GM12878 (cell line): ENCODE data around the gene TNFSF9. TPM values are rescaled to one million over a fixed set of nuclear protein-coding genes. Genes with fewer than 3 reads are reported as not detected.

Source experiments
- ATAC-seq: fragments of 200-7000 bp; cut with Tn5 transposase; 3 replicates; pipeline ENCODE4 v1.9.1; 2020; ENCODE audit warnings: mild to moderate bottlenecking, moderate library complexity
- BruUV-seq: library from RNA; stranded (reverse); fragments of 400-500 nt; replicated peaks from 2 replicates; lab custom pipeline; 2021; lab: Mats Ljungman, UMichigan
- CTCF ChIA-PET: fragments of 300-600 bp; sonication (Branson Sonifier 250); formaldehyde crosslinking; extraction: SDS; loops from one replicate; lab custom pipeline; 2021; ENCODE audit warnings: inconsistent platforms; lab: Yijun Ruan, JAX
- POLR2A ChIA-PET: fragments of 350-600 bp; formaldehyde crosslinking; extraction: SDS; loops from one replicate; lab custom pipeline; 2021; ENCODE audit warnings: inconsistent platforms; lab: Charles Lee
- RAD21 ChIA-PET: fragments of 300-600 bp; sonication (Branson Sonifier 250); formaldehyde crosslinking; loops from one replicate; lab custom pipeline; 2023; ENCODE audit warnings: antibody characterized with exemption; ENCODE audit not compliant: unreplicated experiment; lab: Charles Lee
- SMC1A ChIA-PET: fragments of 300-600 bp; sonication (Branson Sonifier 250); formaldehyde crosslinking; loops from one replicate; lab custom pipeline; 2023; ENCODE audit not compliant: unreplicated experiment, uncharacterized antibody; lab: Charles Lee
- DNase-seq: peaks from one replicate; pipeline ENCODE4 v3.0.0-alpha.2; 2011; ENCODE audit warnings: low read depth, low spot score
- FAIRE-seq: peaks from 3 replicates; lab custom pipeline; 2011; peaks lifted over from hg19 to GRCh38; lab: Jason Lieb, UNC
- H2AFZ ChIP-seq: 2 replicates; pipeline ENCODE4 v1.6.0; 2011; ENCODE audit warnings: low read depth, low read length, control low read depth; ENCODE audit not compliant: control insufficient read depth
- H3K27ac ChIP-seq: 2 replicates; pipeline ENCODE4 v1.5.1; 2011; ENCODE audit warnings: control low read depth; ENCODE audit not compliant: control insufficient read depth, insufficient read depth
- H3K27me3 ChIP-seq, 2 experiments: replicated peaks in 1 of 2; 2 replicates each; pipeline versions ENCODE4 v1.6.0 to v1.6.1; 2011; ENCODE audit warnings: low read length in 1 of 2; ENCODE audit not compliant: control insufficient read depth in 2 of 2, insufficient read depth in 2 of 2
- H3K36me3 ChIP-seq, 2 experiments: 2 replicates each; pipeline ENCODE4 v1.5.1; 2011; ENCODE audit warnings: low read length in 1 of 2; ENCODE audit not compliant: control insufficient read depth in 2 of 2, insufficient read depth in 2 of 2
- H3K4me1 ChIP-seq: 2 replicates; pipeline ENCODE4 v1.6.1; 2011; ENCODE audit warnings: mild to moderate bottlenecking, low read length, moderate library complexity, mixed read lengths; ENCODE audit not compliant: control insufficient read depth, insufficient read depth
- H3K4me2 ChIP-seq: 2 replicates; pipeline ENCODE4 v1.6.0; 2011; ENCODE audit warnings: control low read depth; ENCODE audit not compliant: control insufficient read depth, insufficient read depth
- H3K4me3 ChIP-seq: fragments of 200-600 bp; sonication (generic); 2 replicates; pipeline ENCODE4 v1.5.1; 2016
- H3K79me2 ChIP-seq: 2 replicates; pipeline ENCODE4 v1.6.0; 2011; ENCODE audit warnings: low read length; ENCODE audit not compliant: control insufficient read depth, insufficient read depth
- H3K9ac ChIP-seq: 2 replicates; pipeline ENCODE4 v1.8.0; 2011; ENCODE audit warnings: low read length, control low read depth, mixed read lengths; ENCODE audit not compliant: control insufficient read depth, insufficient read depth
- H3K9me3 ChIP-seq: replicated peaks from 3 replicates; pipeline ENCODE4 v1.5.1; 2011; ENCODE audit warnings: mild to moderate bottlenecking, low read length; ENCODE audit not compliant: control insufficient read depth, insufficient read depth
- H4K20me1 ChIP-seq: 2 replicates; pipeline ENCODE4 v1.6.0; 2011; ENCODE audit not compliant: control insufficient read depth, insufficient read depth
- ETV6 ChIP-seq, 2 experiments: fragments of 450-650 bp in 1 of 2; IDR thresholded peaks in 1 of 2; conservative IDR thresholded peaks in 1 of 2; 2 replicates each; pipeline ENCODE4 v1.6.1; 2014; ENCODE audit warnings: antibody characterized with exemption in 1 of 2, borderline replicate concordance in 1 of 2, low read depth in 1 of 2, mild to moderate bottlenecking in 1 of 2, moderate library complexity in 1 of 2
- LARP7 ChIP-seq: fragments of 450-650 bp; IDR thresholded peaks from 2 replicates; pipeline ENCODE4 v1.6.1; 2017; ENCODE audit warnings: mild to moderate bottlenecking
- MXI1 ChIP-seq: fragments of 150-350 bp; IDR thresholded peaks from 2 replicates; pipeline ENCODE4 v1.6.1; 2011; ENCODE audit warnings: low read depth, mild to moderate bottlenecking, inconsistent platforms, low read length, improper control_type of control experiment
- SREBF1 ChIP-seq: IDR thresholded peaks from 2 replicates; pipeline ENCODE4 v1.6.1; 2012; ENCODE audit warnings: mild to moderate bottlenecking, low read length
- SRF ChIP-seq, 2 experiments: IDR thresholded peaks; 2 replicates each; pipeline ENCODE4 v1.6.1; 2011; ENCODE audit warnings: low read depth in 2 of 2, low read length in 2 of 2, mild to moderate bottlenecking in 1 of 2, moderate library complexity in 1 of 2
- ZNF217 ChIP-seq: fragments of 450-650 bp; IDR thresholded peaks from 2 replicates; pipeline ENCODE4 v1.6.1; 2017; ENCODE audit warnings: antibody characterized with exemption, mild to moderate bottlenecking
- WGBS: methylation state at CpG from one replicate; pipeline ENCODE4 v1.1.6; 2016; ENCODE audit warnings: low lambda C conversion rate; ENCODE audit not compliant: insufficient replicate concordance, insufficient coverage; ENCODE audit errors: missing lambda C conversion rate; 5-methylcytosine and 5-hydroxymethylcytosine counted together
- in situ Hi-C: fragments of 300-500 bp; cut with MboI; formaldehyde crosslinking; loops from 9 replicates; pipeline ENCODE4 v1.14.3; 2018; ENCODE audit warnings: mixed read lengths
- intact Hi-C: fragments of 100-400 bp; cut with micrococcal nuclease; formaldehyde crosslinking; loops from one replicate; pipeline ENCODE4 v1.14.2; 2022; ENCODE audit not compliant: unreplicated experiment
- polyA plus RNA-seq, 11 experiments: library from polyadenylated mRNA; depleted of rRNA in 4 of 11; unstranded in 6 of 11; stranded (reverse) in 5 of 11; fragments of >200 nt; fragmentation: Nextera tagmentation in 4 of 11; fragmentation: Illumina TruSeq in 1 of 11; extraction: Ambion mirVana in 4 of 11; extraction: Trizol in 1 of 11; gene quantifications; 1 replicate in 1 of 11; 2 replicates in 10 of 11; pipeline versions ENCODE4 v1.2.1 to v1.2.3, GENCODE V29; 2011 to 2016; ENCODE audit warnings: inconsistent platforms in 2 of 11, missing spikeins in 2 of 11, low read depth in 1 of 11
- total RNA-seq, 4 experiments: library from RNA; depleted of rRNA in 3 of 4; stranded (reverse); fragments of >200 nt in 3 of 4; fragmentation: Illumina TruSeq in 1 of 4; extraction: Trizol in 1 of 4; gene quantifications; 2 replicates each; pipeline versions ENCODE4 v1.2.1 to v1.2.3, GENCODE V29; 2013 to 2021
- TF ChIP-seq, protein P1 (sequence below): fragments of 450-650 bp; conservative IDR thresholded peaks from 2 replicates; pipeline ENCODE4 v1.6.1; 2017; ENCODE audit warnings: mild to moderate bottlenecking, moderate library complexity
- TF ChIP-seq, protein P2 (sequence below): IDR thresholded peaks from 2 replicates; pipeline ENCODE4 v1.6.1; 2012; ENCODE audit warnings: improper control_type of control experiment, low read depth, low read length; ENCODE audit not compliant: insufficient replicate concordance
- TF ChIP-seq, protein P3 (sequence below): fragments of 150-350 bp; IDR thresholded peaks from 2 replicates; pipeline ENCODE4 v1.6.1; 2016; ENCODE audit warnings: low read depth, low read length
- TF ChIP-seq, protein P4 (sequence below), 3 experiments: IDR thresholded peaks in 2 of 3; conservative IDR thresholded peaks in 1 of 3; 2 replicates each; pipeline ENCODE4 v1.5.1; 2011; ENCODE audit warnings: low read depth in 3 of 3, low read length in 3 of 3, mild to moderate bottlenecking in 3 of 3, control low read depth in 2 of 3, moderate library complexity in 2 of 3, inconsistent platforms in 1 of 3, mixed read lengths in 1 of 3; ENCODE audit not compliant: control insufficient read depth in 2 of 3, insufficient read depth in 1 of 3; ENCODE audit errors: extremely low read depth in 1 of 3

Gene TNFSF9
- total and polyA plus RNA-seq, 10 of the 15 experiments (the other 5 are each of a cell fraction or from before 2014, with no cell fraction given): 6.2 to 75.3 (median 22.1) TPM

DNA sequence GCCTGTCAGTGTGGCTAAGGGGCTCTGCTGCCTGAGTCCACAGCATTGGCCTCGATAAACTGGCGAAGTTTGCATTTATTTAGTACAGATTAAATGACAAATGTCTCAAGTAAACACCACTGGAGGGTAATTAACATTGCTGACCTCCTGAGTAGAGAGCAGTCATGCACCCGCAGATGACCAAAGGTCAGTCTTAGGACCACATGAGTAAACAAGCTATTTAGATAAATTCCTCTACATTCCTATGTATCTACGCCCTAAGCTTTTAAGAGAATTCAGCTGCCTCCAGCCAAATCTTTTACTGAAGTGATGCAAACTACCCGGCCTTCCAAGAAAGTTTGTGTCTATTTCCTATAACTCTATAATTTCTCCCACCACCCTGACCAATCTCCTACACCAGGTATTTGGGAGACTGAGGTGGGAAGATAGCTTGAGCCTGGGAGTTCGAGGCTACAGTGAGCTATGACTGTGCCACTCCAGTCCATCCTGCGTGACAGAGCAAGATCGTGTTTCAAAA, 37.2 kb downstream of the TNFSF9 start:
- CTCF ChIA-PET: no interaction called here
- intact Hi-C loops (no loop called here), in situ Hi-C loops (no loop called here)
- FAIRE-seq (no peak), ATAC-seq (no peak), DNase-seq (no peak)
- SMC1A ChIA-PET: interaction anchor here (0.9 to 3.7 kb wide), 4 partner anchors 9 to 13 kb away, joined by 3 to 14 read pairs (median 6); no protein-coding TSS in a partner anchor
- no peak overlapping the region for H2AFZ ChIP-seq
- H3K36me3 ChIP-seq: no peaks in the 10 kb centered on the region
- H3K4me1 ChIP-seq: no peaks in the 10 kb centered on the region
- peaks cover 16% of the 10 kb centered on the region; the same call in 2 of the 3 replicates for H3K9me3 ChIP-seq
- H3K79me2 ChIP-seq: no peaks in the 10 kb centered on the region
- no peak overlapping the region for H3K4me2 ChIP-seq
- no peak overlapping the region for H3K9ac ChIP-seq
- no peak overlapping the region for H3K27ac ChIP-seq
- no TSS peak for BruUV-seq
- 72% methylated on average over 8 of the region's 8 CpGs for WGBS
- H3K4me3 ChIP-seq: no peak overlapping the region
- H3K27me3 ChIP-seq: no peaks in the 10 kb centered on the region
- POLR2A ChIA-PET: interaction anchor here (1.4 kb wide), 1 partner anchor 9 kb away, joined by 3 read pairs; no protein-coding TSS in a partner anchor
- RAD21 ChIA-PET: no interaction called here
- H4K20me1 ChIP-seq: no peaks in the 10 kb centered on the region
- no peak for TF ChIP-seq ETV6 (conservative IDR thresholded peaks at IDR 0.05 in 1 of 2, IDR thresholded peaks at IDR 0.05 in 1 of 2; ENCODE audit: borderline replicate concordance in 1 of 2, low read depth in 1 of 2)
- no peak for TF ChIP-seq LARP7
- TF ChIP-seq, protein P1, sequence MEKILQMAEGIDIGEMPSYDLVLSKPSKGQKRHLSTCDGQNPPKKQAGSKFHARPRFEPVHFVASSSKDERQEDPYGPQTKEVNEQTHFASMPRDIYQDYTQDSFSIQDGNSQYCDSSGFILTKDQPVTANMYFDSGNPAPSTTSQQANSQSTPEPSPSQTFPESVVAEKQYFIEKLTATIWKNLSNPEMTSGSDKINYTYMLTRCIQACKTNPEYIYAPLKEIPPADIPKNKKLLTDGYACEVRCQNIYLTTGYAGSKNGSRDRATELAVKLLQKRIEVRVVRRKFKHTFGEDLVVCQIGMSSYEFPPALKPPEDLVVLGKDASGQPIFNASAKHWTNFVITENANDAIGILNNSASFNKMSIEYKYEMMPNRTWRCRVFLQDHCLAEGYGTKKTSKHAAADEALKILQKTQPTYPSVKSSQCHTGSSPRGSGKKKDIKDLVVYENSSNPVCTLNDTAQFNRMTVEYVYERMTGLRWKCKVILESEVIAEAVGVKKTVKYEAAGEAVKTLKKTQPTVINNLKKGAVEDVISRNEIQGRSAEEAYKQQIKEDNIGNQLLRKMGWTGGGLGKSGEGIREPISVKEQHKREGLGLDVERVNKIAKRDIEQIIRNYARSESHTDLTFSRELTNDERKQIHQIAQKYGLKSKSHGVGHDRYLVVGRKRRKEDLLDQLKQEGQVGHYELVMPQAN: no peak
- TF ChIP-seq, protein P2, sequence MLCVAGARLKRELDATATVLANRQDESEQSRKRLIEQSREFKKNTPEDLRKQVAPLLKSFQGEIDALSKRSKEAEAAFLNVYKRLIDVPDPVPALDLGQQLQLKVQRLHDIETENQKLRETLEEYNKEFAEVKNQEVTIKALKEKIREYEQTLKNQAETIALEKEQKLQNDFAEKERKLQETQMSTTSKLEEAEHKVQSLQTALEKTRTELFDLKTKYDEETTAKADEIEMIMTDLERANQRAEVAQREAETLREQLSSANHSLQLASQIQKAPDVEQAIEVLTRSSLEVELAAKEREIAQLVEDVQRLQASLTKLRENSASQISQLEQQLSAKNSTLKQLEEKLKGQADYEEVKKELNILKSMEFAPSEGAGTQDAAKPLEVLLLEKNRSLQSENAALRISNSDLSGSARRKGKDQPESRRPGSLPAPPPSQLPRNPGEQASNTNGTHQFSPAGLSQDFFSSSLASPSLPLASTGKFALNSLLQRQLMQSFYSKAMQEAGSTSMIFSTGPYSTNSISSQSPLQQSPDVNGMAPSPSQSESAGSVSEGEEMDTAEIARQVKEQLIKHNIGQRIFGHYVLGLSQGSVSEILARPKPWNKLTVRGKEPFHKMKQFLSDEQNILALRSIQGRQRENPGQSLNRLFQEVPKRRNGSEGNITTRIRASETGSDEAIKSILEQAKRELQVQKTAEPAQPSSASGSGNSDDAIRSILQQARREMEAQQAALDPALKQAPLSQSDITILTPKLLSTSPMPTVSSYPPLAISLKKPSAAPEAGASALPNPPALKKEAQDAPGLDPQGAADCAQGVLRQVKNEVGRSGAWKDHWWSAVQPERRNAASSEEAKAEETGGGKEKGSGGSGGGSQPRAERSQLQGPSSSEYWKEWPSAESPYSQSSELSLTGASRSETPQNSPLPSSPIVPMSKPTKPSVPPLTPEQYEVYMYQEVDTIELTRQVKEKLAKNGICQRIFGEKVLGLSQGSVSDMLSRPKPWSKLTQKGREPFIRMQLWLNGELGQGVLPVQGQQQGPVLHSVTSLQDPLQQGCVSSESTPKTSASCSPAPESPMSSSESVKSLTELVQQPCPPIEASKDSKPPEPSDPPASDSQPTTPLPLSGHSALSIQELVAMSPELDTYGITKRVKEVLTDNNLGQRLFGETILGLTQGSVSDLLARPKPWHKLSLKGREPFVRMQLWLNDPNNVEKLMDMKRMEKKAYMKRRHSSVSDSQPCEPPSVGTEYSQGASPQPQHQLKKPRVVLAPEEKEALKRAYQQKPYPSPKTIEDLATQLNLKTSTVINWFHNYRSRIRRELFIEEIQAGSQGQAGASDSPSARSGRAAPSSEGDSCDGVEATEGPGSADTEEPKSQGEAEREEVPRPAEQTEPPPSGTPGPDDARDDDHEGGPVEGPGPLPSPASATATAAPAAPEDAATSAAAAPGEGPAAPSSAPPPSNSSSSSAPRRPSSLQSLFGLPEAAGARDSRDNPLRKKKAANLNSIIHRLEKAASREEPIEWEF: no peak
- TF ChIP-seq SRF (IDR thresholded peaks at IDR 0.05; ENCODE audit: low read depth in 2 of 2, low read length in 2 of 2): no peak
- TF ChIP-seq, protein P3, sequence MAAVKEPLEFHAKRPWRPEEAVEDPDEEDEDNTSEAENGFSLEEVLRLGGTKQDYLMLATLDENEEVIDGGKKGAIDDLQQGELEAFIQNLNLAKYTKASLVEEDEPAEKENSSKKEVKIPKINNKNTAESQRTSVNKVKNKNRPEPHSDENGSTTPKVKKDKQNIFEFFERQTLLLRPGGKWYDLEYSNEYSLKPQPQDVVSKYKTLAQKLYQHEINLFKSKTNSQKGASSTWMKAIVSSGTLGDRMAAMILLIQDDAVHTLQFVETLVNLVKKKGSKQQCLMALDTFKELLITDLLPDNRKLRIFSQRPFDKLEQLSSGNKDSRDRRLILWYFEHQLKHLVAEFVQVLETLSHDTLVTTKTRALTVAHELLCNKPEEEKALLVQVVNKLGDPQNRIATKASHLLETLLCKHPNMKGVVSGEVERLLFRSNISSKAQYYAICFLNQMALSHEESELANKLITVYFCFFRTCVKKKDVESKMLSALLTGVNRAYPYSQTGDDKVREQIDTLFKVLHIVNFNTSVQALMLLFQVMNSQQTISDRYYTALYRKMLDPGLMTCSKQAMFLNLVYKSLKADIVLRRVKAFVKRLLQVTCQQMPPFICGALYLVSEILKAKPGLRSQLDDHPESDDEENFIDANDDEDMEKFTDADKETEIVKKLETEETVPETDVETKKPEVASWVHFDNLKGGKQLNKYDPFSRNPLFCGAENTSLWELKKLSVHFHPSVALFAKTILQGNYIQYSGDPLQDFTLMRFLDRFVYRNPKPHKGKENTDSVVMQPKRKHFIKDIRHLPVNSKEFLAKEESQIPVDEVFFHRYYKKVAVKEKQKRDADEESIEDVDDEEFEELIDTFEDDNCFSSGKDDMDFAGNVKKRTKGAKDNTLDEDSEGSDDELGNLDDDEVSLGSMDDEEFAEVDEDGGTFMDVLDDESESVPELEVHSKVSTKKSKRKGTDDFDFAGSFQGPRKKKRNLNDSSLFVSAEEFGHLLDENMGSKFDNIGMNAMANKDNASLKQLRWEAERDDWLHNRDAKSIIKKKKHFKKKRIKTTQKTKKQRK: no peak
- TF ChIP-seq MXI1: no peak
- TF ChIP-seq ZNF217: no peak
- no peak for TF ChIP-seq SREBF1
- TF ChIP-seq, protein P4, sequence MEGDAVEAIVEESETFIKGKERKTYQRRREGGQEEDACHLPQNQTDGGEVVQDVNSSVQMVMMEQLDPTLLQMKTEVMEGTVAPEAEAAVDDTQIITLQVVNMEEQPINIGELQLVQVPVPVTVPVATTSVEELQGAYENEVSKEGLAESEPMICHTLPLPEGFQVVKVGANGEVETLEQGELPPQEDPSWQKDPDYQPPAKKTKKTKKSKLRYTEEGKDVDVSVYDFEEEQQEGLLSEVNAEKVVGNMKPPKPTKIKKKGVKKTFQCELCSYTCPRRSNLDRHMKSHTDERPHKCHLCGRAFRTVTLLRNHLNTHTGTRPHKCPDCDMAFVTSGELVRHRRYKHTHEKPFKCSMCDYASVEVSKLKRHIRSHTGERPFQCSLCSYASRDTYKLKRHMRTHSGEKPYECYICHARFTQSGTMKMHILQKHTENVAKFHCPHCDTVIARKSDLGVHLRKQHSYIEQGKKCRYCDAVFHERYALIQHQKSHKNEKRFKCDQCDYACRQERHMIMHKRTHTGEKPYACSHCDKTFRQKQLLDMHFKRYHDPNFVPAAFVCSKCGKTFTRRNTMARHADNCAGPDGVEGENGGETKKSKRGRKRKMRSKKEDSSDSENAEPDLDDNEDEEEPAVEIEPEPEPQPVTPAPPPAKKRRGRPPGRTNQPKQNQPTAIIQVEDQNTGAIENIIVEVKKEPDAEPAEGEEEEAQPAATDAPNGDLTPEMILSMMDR (IDR thresholded peaks at IDR 0.05 in 2 of 3, conservative IDR thresholded peaks at IDR 0.05 in 1 of 3; ENCODE audit: control insufficient read depth in 2 of 3, extremely low read depth in 1 of 3, insufficient read depth in 1 of 3, low read depth in 3 of 3, low read length in 3 of 3): no peak
